UCSD-AML1 (cell line): ENCODE measurements around the gene CYP1A2.
"Not testable (repeated sequence)": the region's sequence is repeated elsewhere in the genome, so short reads cannot be mapped to it uniquely, and the experiment has no call there.

Source experiments
- DNase-seq: peaks from one replicate; lab custom pipeline; 2025; ENCODE audit not compliant: unreplicated experiment; lab: John Stamatoyannopoulos, UW

The CYP1A2 gene, protein sequence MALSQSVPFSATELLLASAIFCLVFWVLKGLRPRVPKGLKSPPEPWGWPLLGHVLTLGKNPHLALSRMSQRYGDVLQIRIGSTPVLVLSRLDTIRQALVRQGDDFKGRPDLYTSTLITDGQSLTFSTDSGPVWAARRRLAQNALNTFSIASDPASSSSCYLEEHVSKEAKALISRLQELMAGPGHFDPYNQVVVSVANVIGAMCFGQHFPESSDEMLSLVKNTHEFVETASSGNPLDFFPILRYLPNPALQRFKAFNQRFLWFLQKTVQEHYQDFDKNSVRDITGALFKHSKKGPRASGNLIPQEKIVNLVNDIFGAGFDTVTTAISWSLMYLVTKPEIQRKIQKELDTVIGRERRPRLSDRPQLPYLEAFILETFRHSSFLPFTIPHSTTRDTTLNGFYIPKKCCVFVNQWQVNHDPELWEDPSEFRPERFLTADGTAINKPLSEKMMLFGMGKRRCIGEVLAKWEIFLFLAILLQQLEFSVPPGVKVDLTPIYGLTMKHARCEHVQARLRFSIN

DNA sequence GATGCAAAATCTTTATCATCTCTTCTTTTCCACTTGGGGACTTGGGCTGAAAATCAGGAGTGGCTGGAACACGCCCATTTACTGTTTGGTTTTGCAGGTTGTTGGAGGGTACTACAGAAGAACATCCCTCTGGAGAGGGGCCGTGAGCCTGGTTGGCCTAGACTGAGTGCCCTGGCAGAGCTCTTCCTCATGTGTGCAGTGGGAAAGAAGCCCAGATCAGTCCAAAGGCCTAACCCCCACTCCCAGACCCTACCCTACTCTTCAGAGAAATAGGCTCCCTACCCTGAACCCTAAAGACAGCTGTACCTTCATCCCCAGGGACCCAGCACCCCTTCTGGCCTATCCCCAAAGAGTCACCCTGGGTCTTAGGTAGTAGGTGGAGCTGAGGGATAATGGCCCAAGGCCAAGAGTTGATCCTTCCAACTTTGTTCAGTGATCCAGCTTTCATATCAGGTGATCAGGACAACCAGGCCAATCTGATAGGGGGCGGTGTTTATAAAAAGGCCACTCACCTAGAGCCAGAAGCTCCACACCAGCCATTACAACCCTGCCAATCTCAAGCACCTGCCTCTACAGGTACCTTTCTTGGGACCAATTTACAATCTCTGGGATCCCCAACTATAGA, at the start of gene CYP1A2:
TSS of gene CYP1A2 (plus strand) at position 524 of the 625 bp plus-strand sequence. CDS start 894 bp downstream, outside the sequence.
- DNase-seq, result no peak

- DNase-seq, result no peak
Observed at GRCh38 chr15:74709011-74709410, 39.6 kb upstream of the CYP1A2 start.

- no peak for DNase-seq
Observed at GRCh38 chr15:74709892-74710291, 38.8 kb upstream of the CYP1A2 start.

GRCh38 chr15:74710319-74711094, 38.1 kb upstream of the CYP1A2 start:
- no peak for DNase-seq

- no peak for DNase-seq
Observed at GRCh38 chr15:74712311-74712710, 36.3 kb upstream of the CYP1A2 start.

DNA sequence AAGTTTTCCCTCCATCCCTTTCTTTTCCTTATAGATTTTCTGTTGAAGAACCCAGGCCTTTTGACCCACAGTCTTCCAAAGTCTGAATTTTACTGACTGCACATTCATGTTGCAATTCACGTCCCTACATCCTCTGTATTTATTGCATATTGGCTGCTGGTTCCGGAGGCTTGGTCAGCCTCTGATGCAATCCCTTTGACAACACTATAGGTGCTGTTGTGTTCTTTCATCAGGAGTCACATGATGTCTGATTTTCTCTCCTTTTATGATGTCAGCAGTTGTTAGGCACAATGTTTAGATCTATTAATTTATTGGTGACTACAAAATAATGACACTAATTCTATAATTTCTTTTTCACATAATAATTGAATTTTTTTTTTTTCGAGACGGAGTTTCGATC, 32.0 kb upstream of the CYP1A2 start:
- no peak for DNase-seq

- no peak for DNase-seq
Observed at GRCh38 chr15:74722591-74722990, 26.1 kb upstream of the CYP1A2 start.

- DNase-seq, result no peak
Observed at GRCh38 chr15:74723187-74723586, 25.5 kb upstream of the CYP1A2 start.

DNA sequence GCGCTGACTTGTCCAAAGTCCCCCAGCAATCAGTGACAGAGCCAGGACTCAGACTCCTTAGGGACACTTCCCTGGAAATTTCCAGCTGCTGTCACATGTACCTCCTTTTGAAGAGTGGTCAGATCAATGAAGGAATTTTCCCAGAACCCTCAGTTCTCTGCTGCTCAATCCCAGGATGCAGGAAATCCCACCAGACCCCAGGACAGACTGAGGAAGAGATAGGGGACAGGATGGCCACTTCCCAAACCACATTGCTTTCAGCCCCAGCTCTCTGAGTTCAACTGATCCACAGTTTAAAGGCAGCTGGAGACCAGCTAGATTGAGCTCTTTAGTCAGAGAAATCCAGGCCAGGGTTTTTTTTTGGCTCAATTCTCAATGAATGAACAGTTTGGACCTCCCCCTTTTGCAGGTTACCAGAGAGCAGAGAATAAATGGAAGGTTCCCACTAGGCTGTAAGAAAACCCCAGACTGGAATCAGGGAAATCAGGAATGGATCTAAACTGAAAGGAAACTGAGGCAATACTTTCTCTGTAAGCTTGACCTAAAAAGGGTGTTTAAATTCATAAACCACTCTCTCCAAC, 24.8 kb upstream of the CYP1A2 start:
- DNase-seq, result no peak

DNA sequence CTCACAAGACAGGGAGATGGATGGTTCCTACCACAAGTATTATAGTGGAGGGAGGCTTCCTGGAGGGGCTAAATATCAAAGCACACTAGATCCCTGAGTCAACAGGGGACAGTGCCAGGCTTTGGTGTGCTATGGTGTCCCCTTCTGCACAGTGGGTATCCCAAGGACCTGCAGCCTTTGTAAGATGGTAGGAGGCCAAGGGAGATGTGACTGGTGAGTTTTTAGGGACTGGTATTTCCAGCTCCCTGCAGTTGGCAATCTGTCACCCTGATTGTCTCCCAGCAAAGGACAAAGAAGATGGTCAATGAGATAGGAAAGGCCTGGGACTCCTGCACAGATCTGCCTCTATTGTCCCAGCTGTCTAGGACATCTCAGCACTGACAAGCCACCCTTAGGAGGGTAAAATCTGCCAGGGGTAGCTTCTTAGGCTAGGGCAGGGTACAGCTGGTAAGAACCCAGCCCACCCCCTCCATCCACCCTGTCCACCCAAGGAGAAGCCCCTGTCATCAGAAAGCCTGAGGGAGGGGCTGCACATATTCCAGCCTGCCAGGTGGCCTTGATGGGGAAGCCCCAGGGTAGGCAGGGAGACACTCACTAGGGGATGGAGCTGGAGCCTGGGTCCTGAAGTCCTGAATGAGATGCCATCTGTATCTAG, 23.9 kb upstream of the CYP1A2 start:
- DNase-seq, result no peak

GRCh38 chr15:74725225-74725774, 23.3 kb upstream of the CYP1A2 start, which contains the start of gene CYP1A1:
Gene CYP1A1 (minus strand): TSS chr15:74725528. CDS start chr15:74723097, 2,431 bp downstream.
- DNase-seq, result no peak

DNA sequence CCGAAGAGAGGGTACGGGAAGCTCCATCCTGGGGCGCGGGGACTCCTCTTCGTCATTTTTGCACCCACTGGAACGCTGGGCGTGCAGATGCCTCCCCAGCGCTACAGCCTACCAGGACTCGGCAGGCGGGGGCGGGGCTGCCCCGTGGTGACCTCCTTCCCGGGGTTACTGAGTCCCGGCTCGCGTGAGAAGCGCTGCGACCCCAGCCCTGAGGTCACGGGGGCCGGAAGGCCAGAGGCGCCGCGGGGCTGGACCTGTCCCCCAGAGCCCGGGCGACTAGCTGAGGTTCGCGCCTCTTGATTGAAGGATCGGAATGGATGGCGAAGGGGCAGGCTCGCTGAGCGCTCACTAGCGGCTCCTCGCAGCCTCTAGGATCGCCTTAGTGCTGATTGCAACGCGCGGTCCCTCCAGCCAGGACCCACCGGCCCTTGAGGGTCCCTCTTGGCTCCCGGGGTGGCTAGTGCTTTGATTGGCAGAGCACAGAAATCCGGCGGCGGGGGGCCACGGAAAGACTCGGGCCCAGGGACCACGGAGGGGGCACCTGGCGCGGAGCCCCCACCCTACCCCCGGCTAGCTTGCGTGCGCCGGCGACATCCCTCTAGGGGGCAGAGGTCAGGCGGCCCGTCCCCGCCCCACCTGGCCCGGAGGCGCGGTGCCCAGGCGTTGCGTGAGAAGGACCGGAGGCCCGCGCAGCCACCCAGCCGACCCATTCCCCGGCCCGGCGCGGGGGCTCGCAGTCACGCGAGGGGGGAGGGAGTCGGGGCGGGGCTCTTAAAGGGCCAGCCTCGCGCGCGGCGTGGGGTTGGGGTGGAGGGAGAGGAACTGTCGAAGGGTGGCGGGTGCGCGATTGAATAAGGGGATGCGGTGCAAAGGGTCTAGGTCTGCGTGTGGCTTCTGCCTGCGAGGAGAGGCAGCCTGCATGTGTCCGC, 22.5 kb upstream of the CYP1A2 start:
- no peak for DNase-seq

- no peak for DNase-seq
Observed at GRCh38 chr15:74726774-74727164, 21.9 kb upstream of the CYP1A2 start.

- no peak for DNase-seq
Observed at GRCh38 chr15:74727727-74728126, 20.9 kb upstream of the CYP1A2 start.

DNA sequence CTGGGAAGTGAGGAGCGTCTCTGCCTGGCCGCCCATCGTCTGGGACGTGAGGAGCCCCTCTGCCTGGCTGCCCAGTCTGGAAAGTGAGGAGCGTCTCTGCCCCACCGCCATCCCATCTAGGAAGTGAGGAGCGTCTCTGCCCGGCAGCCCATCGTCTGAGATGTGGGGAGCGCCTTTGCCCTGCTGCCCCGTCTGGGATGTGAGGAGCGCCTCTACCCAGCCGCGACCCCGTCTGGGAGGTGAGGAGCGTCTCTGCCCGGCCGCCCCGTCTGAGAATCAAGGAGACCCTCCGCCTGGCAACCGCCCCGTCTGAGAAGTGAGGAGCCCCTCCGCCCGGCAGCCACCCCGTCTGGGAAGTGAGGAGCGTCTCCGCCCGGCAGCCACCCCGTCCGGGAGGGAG, 19.9 kb upstream of the CYP1A2 start:
- not testable (repeated sequence) for DNase-seq

DNA sequence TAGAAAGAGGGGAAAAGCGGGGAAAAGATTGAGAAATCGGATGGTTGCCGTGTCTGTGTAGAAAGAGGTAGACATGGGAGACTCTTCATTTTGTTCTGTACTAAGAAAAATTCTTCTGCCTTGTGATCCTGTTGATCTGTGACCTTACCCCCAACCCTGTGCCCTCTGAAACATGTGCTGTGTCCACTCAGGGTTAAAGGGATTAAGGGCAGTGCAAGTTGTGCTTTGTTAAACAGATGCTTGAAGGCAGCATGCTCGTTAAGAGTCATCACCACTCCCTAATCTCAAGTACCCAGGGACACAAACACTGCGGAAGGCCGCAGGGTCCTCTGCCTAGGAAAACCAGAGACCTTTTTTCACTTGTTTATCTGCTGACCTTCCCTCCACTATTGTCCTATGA, 19.3 kb upstream of the CYP1A2 start:
- DNase-seq, result not testable (repeated sequence)

DNA sequence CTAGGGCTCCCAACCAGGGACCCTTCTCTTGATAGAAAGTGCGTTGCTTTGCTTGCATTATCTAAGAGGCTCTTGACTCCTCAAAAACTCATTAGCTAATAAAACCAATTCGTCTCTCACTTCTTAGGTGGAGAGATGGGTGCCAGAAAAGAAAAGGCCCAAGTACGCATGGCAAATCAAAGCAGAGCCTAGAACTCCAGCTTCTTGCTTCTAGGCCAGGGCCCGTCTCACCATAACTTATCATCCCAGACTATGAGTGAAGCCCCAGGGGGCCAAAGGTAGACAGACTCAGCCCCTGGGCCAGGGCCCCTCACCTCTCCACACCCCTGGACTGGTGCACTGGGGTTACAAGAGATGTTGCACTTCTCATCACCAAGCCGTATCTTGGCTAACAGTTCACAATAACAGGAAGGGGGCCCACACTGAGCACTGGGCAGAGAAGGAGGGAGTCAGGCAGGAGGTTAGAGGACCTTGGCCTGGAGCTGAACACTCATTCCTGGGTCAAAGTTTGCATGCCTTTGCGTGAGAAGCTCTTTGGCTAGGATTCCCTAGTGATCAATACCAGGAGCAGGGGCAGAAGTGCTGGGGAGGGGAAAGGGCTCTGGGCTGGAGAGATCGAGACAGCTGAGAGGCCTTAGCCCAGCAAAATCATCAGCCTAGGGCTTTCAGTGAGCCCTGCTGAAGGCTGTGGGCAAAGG, 17.9 kb upstream of the CYP1A2 start:
- DNase-seq, result no peak

- DNase-seq, result no peak
Observed at GRCh38 chr15:74732846-74733245, 15.8 kb upstream of the CYP1A2 start.

- DNase-seq, result no peak
Observed at GRCh38 chr15:74733269-74733668, 15.4 kb upstream of the CYP1A2 start.
